GM18511 (cell line): ENCODE measurements around the gene GUCY1B1.

Source experiments
- ATAC-seq: cut with Tn5 transposase; IDR thresholded peaks from one replicate; pipeline ENCODE4 v1.9.1; 2021; ENCODE audit warnings: mild to moderate bottlenecking, moderate library complexity; ENCODE audit not compliant: unreplicated experiment

GUCY1B1 gene

DNA sequence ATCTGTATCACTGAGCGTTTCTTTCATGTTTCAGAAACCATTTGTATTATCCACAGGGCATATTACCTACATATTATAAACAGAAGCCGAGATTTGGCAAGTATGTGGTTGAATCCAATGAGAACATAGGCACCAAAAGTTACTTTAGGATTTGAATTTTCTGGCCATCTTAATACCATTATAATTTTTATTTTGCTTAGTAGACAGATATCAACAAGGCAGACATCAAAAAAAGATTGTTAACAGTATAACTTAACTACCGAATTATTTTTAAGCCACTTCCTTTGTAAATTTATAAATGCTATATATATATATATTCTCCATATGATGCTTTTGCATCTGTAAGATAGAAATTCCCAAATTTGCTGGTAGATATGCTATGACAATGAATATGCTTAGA lies 2.2 kb downstream of the GUCY1B1 start:
- ATAC-seq, result no peak

DNA sequence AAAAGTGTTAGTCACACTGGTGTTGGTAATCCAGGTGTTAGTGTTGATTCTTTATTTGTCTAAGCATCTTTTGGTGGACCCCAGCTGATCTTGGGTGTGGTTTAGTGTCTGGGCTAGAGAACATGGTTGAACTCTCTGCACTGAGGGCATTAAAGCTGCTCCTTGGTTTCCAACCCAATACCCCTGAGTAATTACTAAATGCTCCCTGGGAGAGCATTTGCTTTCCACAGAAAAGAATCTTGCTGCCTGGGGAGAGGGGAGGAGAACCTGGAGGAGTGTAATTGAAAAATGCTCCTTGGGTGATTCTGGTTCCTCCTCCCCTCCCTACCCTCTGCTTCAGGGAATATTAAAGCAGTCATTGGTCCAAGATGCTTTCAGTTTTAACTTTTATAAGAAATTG lies 3.1 kb downstream of the GUCY1B1 start:
- no peak for ATAC-seq

DNA sequence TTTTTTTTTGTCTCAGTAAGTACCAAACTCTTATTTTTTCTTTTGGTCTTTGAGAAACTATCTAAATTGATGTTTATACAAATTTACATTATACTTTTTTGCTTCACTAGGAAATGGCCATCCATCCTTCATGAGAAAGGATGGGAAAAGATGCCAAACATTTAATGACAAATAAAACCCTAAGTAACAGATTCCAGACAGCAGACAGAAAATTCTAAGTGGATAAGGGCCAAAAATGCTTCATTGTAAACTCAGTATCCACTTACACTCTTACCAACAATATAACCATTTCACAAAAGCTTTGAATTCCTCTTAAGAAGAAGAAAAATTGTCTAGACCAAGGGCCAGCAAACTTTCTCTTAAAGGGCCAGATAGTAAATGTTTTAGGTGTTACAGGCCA lies 3.5 kb downstream of the GUCY1B1 start:
- no peak for ATAC-seq

DNA sequence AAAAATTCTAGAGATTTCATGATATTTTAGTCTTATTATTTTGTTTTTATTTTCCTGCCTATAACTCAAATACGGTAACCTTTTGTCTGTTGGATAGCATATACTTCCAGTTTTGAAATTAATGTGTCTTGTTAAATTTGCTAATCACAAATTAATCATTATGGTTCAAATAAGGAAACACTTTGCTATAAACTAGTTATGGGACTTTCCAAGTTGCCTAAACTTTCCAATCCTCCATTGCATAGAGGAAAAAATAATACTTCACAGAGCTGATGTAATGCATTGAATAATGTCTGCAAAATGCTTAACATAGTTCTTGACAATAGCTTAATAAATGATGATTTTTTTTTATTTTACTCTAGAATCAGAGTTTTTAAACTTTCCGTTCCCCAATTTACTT lies 4.7 kb downstream of the GUCY1B1 start:
- no peak for ATAC-seq

DNA sequence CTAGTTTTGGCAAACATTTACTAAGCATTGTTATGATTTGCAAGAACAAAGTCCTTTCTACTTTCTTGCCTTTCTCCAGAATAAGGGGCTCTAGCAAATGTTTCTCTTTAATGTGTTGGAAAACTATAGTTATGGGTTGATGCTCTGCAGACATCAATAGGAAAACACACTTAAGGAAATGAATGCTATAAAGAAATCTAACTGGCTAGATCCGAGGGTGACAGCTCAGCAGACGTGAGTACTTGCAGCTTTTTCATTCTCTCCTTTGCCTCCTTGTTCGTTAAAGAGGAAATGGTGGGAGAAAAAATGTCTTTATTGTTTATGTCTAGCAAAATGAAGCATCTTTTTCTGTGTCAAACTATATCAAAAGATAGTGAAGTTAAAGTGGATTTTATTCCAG lies 6.3 kb downstream of the GUCY1B1 start:
- ATAC-seq, result no peak

DNA sequence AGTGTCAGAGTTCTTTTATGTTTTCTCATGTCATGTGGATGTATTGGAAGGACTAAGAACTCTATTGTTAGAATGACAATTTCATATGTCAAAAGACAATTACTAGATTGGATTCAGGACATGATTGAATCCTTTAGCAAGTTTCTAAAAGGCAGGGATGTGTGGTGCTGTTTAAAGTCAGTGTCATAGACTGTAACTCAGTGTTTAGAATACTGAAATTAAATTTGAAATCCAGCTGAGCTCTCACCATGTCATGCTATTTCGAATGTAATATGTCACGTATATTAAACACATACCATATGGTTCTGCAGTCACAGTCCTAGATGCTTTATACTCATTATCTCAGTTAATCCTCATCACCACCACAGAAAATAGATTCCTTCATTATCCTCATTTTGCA lies 7.8 kb downstream of the GUCY1B1 start:
- ATAC-seq, result no peak

DNA sequence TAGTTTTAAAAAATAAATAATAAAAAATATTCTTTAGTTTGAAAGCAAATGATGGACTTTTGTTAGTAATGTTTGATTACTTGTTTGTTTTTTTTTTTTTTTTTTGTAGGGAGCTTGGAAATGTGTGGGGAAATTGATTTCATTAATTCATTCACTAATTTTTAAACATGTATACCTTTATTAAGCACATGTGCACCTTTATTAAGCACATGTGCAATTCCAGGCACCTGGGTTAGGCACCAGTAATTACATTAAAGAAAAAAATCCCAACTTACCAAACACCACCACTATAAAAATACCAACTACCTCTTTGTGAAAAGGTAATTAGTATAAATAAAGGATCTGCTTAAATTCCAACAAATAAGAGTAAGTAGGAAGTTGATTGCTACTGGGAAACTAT lies 9.5 kb downstream of the GUCY1B1 start:
- ATAC-seq, result no peak

DNA sequence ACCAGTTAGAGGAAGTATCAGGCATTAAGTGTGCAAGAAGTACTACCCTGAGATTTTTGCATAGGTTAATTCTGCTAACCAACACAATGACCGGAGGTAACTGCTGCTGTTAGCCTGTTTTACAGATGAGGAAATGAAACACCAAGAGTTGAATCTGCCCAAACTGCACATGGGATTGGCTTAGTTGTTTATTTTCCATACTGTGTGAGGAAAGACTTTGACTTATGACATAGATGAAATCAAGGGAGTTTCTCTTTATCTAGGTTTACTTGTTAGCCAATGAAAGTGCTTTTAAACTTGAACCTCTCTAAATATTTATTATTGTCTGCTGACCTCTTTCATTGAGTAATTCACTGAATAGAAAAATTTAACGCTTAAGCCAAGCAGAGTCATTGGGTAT lies 10.3 kb downstream of the GUCY1B1 start:
- ATAC-seq, result peak; percentile 91

DNA sequence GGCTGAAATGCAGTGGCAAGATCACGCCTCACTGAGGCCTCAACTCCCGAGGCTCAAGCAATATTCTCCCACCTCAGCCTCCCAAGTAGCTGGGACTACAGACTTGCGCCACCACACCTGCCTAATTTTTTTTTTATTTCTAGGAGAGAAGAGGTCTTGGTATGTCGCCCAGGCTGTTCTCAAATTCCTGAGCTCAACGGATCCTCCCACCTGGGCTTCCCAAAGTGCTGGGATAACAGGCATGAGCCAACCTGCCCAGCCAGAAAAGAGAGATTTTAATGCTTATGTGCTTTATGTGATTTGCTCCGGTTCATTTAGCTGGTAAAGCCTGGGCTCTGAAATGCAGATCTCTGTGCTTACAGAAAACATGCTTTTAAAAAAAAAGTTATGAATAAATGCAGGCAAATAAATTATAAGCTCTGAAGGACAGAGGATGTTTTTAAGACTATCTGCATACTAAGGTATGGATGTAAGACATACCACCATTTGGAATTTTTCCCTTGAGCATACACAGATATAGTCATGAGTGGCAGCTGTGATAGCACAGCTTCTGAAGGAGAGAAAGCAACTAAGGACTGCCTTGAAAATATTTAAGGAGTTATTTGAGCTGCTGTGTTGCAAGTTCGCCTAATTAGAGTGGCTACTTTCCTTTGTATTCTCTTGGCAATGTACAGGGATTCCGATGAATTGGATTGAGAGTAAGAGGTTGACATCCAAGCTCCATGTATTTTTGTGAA lies 13.8 kb downstream of the GUCY1B1 start:
- no peak for ATAC-seq

DNA sequence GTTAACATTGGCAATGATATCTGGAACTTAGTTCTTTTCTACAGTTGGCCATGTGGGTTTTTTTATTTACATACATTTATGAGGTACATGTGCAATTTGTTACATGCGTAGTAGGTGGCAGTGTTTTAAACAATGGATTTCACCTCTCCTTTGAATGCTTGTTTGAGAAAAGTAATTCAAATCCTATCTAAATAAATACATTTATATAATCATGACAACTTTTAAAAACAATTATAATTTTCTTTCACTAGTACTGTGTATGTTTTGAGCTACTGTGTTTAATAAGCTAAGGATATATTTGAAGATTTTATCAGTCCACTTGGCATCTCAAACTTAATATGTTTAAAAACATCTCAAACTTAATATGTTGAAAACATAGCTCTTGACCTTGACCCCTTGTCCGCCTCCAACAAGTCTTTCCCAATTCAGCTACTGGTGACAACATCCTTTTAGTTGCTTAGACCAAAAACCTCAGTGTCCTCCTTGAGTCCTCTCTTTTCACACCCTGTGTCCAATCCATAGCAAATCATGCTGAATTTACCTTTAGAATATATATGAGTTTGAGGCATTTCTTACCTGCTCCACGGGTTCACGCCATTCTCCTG lies 14.5 kb downstream of the GUCY1B1 start:
- no peak for ATAC-seq

DNA sequence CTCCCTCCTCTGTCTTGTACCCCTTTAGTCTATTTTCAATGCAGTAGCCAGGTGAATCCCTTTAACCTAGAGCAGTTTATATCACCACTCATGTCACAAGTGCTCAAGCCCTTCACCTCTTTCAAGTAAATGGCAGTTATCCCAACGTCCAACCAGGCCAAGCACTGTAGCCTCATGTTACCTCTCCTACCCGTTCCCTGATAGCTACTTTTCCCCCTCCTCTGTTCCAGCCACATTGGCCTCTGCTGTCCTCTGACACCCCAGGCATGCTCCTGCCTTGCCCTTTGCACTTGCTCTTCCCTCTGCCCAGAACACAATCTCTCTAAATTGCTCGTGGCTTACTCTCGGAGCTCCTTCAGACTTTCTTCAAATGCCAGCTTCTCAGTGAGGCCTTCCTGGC lies 15.2 kb downstream of the GUCY1B1 start:
- ATAC-seq, result no peak

DNA sequence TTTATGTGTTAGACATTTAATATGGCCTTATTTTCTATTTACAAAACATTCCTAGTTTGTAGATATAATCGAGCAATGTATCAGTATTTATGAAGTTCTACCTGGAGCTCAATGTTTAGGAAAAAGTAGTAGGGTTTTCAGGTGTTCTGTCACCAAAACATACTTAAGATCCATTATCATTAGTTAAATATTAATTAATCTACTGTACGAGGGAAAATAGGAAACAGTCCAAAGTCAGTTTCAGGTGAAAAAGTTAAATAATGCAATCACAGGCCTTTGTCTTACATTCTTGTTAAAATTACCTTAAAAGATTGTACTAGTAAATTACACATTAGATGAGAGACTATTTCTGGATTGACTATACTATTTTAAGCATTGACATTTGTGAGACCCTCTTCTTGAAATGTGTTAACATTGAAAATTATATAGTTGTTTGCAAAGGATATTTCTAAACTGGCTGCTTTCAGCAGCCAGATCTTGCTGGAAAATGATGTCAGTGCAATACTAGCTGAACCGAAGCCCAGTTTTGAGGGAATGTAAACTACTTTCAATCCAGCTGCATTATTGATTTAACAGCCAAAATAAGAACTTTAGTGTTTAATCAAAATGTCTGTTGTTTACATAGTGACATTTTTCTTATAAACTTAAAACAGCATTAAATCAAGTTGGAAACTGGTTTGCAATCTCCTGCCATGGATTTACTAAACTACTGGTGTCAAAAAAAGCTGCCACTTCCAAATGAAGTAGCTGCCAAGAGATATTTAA lies 19.3 kb downstream of the GUCY1B1 start:
- no peak for ATAC-seq

DNA sequence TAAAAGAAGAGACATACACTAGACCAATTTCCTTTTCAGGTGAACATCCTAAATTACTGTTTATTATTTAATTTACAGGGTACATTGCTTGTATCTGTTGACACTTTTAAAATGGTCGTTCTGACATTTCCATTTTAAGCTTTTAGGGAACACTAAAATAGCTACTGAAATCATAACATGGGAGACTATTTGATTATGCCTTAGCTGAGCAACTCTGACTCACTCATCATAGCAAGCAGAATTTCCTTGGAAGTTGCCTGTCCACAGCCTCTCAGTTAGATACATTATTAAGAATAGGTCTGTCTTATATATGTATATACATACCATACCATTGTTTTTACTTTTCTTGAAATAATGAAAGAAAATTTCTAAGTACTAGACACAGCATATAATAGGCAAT lies 22.0 kb downstream of the GUCY1B1 start:
- no peak for ATAC-seq

DNA sequence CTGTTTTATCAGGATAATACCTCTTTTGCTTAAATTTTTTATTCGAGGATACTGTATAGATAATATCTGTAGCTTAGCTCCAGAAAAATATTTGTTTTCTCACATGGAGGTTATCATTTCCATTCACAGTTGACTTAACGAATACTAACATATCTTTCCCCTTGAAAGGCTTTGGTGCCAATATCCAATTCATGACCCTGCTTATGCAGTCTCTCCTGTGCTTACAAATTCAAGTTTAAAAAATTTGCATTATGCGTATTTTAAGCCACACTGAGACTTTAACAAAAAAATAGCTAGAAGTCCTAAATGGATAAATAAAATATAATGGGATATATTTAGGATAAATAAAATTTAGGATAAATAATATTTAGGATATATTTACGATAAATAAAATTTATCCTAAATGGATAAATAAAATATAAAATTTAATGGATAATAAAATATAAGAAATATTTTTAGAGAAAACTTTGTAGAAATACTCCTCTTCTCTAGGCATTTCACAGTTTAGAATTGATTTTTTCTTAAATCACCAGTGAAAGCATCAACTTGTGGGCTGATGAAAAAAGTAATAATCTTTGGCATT lies 22.5 kb downstream of the GUCY1B1 start:
- ATAC-seq, result no peak

DNA sequence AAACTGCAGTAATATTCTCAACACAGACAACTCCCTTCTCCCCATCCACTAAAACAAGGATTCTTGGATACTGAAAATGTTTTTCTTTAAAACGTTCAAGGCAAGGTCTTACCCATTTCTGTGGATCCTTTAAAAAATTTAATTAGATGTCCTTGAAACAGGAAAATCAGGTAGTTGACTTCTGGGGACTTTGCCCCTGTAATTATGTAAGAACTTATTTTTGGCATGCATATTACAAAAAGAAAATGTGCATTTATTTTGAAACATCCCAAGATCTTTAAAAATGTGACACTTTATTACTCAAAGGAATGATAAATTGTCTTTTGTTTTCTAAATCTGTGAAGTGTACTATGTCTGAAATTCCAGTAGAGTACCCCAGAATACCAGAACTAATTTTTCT lies 25.8 kb downstream of the GUCY1B1 start:
- ATAC-seq, result no peak

DNA sequence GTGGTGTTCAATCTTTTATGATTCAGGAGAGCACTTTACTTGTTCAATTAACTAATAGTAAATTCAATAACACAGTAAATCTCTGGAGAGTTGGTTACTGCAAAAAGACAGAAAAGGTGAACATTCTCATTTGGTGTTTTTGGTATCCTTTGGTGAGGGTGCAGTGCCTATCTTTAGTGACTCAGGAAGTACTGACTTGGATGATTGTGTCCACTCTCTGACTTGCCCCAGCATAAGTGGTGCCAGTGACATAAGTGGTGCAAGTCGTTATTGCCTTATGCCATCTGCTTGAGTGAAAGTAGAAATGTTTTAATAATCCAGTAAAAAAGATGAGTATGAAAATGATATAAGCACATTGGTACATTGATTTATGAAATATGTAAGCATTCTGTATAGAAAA lies 27.0 kb downstream of the GUCY1B1 start:
- no peak for ATAC-seq

DNA sequence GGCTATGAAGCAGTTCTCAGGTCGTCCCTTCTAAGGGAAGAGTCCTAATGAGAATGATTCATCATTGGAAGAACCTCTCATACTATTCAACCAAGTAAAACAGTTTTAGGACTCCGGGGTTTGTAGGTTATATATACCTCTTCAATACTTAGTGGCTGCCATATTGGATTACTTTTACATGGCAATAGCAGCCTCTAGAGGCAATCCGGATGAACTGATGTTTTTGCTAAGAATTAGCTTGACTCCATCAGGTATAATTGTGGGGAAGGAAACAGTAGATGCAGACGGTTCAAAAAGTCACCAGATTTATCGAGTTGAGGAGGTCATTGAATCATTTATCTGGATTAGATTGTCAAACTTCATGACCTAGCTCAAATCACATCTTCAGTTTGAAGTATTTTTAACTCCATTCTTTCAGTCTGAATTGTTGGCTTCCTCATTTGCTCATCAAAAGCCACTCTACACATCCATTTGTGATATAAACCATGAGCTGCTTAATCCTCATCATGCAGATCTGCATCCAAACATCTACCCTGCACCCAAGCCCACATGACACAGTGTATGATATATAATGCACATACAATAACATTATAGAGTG lies 28.4 kb downstream of the GUCY1B1 start:
- ATAC-seq, result peak; percentile 92

DNA sequence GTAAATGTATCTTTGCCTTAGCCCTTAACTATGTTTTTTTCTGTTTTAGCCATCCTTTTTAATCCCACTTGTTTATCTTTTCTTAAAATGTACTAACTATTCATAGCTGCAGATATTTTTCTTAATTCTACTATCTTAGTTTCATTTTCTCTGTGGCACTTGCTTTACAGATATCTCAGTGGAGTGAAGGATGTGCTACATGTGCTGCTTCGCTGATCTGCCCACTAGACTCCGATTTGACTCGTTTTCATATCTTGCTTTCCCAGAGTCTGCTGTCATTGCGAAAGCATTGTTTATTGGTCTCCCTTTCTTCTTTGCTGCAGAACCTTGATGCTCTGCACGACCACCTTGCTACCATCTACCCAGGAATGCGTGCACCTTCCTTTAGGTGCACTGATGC lies 30.6 kb downstream of the GUCY1B1 start:
- ATAC-seq, result peak; percentile 63

DNA sequence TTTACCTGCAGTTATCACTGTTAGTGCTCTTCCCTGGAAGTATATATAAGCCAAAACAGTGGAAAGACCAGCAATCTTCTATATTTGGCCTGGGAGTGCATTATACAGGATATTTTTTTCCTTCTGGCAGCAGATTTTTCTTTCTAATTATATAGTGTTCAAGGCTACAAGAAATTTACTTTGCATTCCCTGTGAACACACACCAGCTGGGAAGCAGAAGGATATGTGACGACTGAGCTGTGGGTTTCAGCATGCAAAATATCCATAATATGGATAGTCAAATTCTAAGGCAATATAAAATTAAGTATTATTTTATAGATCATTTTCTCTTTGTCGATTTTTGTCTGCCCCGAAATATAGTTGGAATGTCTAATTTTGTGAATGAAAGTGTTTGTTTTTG lies 31.2 kb downstream of the GUCY1B1 start:
- no peak for ATAC-seq

DNA sequence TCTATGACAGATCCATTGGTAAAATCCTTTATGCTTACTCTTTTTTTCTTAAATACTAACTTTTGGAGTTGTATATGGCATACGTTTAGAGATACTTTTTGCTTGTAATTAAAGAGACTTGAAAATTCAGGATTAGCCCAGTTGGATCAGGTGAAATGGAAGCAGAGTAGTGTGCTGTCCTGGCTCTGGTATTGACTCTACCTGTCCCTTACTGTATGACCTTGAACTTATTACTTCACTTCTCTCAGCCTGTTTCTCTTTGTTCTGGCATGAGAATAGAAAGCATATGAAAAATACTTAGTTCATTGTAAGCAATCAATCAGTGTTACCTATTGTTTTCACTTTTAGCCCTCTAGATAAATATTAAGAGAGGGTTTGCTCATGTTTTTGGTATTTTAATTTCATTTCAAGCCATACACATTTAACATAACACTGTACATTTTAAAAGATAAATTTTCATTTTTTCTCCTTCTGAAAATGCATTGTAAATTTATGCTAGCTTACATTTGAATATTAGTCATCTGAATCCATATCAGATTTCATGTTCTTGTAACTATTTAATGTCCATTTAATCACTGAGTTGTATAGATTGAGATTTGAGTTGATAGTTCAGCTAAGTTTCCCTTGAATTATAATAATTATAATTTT lies 35.9 kb downstream of the GUCY1B1 start:
- ATAC-seq, result no peak

DNA sequence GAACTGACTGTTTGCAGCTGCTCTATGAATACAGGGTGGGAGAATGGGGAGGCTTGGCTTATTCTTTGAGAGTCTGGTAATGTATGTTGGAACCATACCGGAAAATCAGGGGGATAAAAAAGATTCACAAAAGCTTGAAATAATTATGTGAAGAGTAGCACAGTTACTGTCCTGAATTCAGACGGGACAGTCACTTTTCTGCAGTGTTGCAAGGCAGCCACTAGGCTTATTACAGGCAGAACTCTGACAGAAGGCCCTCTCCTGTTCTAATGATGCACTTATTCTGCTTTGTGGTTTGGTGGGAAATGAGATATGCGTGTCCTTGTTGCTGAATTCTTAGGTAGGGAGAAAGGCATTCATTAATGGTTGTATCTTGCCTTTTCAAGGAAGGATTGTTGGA lies 37.2 kb downstream of the GUCY1B1 start:
- ATAC-seq, result peak; percentile 95
